Parathyroid adenoma (tissue), 2 donors: Measurements from ENCODE around the gene BLCAP.

Experiments
- H2AFZ ChIP-seq: fragments of 300-600 bp; sonication (generic); one replicate; pipeline ENCODE4 v1.7.0; 2017; ENCODE audit warnings: antibody characterized with exemption, mild to moderate bottlenecking
- H3K27ac ChIP-seq: fragments of 300-600 bp; sonication (generic); one replicate; pipeline ENCODE4 v1.7.0; 2017
- H3K27me3 ChIP-seq: fragments of 300-600 bp; sonication (generic); one replicate; pipeline ENCODE4 v1.7.0; 2017; ENCODE audit warnings: low read length; ENCODE audit not compliant: control insufficient read depth, insufficient read depth
- H3K36me3 ChIP-seq: fragments of 300-600 bp; sonication (generic); one replicate; pipeline ENCODE4 v1.7.0; 2017; ENCODE audit warnings: low read length; ENCODE audit not compliant: control insufficient read depth, insufficient read depth
- H3K4me1 ChIP-seq: fragments of 300-600 bp; sonication (generic); one replicate; pipeline ENCODE4 v1.7.0; 2017; ENCODE audit warnings: control low read depth
- H3K4me2 ChIP-seq: fragments of 300-600 bp; sonication (generic); one replicate; pipeline ENCODE4 v1.7.0; 2017; ENCODE audit warnings: low read length
- H3K4me3 ChIP-seq: fragments of 300-600 bp; sonication (generic); one replicate; pipeline ENCODE4 v1.7.0; 2017; ENCODE audit warnings: low read depth, low read length
- H3K79me2 ChIP-seq: fragments of 300-600 bp; sonication (generic); one replicate; pipeline ENCODE4 v1.7.0; 2017; ENCODE audit warnings: control low read depth
- H3K9ac ChIP-seq: fragments of 300-600 bp; sonication (generic); one replicate; pipeline ENCODE4 v1.7.0; 2017; ENCODE audit warnings: mild to moderate bottlenecking
- H3K9me3 ChIP-seq: fragments of 300-600 bp; sonication (generic); one replicate; pipeline ENCODE4 v1.7.0; 2017; ENCODE audit warnings: low read length; ENCODE audit not compliant: control insufficient read depth
- CTCF ChIP-seq: fragments of 300-600 bp; sonication (generic); IDR thresholded peaks from one replicate; pipeline ENCODE4 v1.7.0; 2017; ENCODE audit warnings: antibody characterized with exemption, mild to moderate bottlenecking
- donor health status: primary hyperparathyroidism.

Gene BLCAP

GRCh38 chr20:37504404-37505096 lies 23.1 kb downstream of the BLCAP start:
- Histone ChIP-seq H3K9ac (no peak overlapping the region), H3K4me1 (no peaks in the 10 kb centered on the region)

GRCh38 chr20:37503256-37503927 lies 24.3 kb downstream of the BLCAP start:
- Histone ChIP-seq H3K9me3 (no peaks in the 10 kb centered on the region), H3K27ac (no peak overlapping the region), H3K4me2 (no peak overlapping the region), H3K79me2 (no peaks in the 10 kb centered on the region), H3K4me1 (no peaks in the 10 kb centered on the region), H3K36me3 (no peaks in the 10 kb centered on the region), H3K9ac (no peak overlapping the region), H3K27me3 (no peaks in the 10 kb centered on the region), H3K4me3 (no peak overlapping the region), H2AFZ (no peak overlapping the region)
- no peak for TF ChIP-seq CTCF

More at GRCh38 chr20:37504404-37505096, 23.1 kb downstream of the BLCAP start:
- Histone ChIP-seq H3K27me3 (no peaks in the 10 kb centered on the region), H3K79me2 (no peaks in the 10 kb centered on the region), H2AFZ (no peak overlapping the region), H3K4me3 (no peak overlapping the region), H3K27ac (no peak overlapping the region), H3K9me3 (no peaks in the 10 kb centered on the region), H3K4me2 (no peak overlapping the region), H3K36me3 (no peaks in the 10 kb centered on the region)
- no peak for TF ChIP-seq CTCF

GRCh38 chr20:37502654-37503053 lies 25.0 kb downstream of the BLCAP start:
- Histone ChIP-seq H3K4me1 (no peaks in the 10 kb centered on the region), H3K79me2 (no peaks in the 10 kb centered on the region), H2AFZ (no peak overlapping the region), H3K9me3 (no peaks in the 10 kb centered on the region), H3K4me2 (no peak overlapping the region), H3K36me3 (no peaks in the 10 kb centered on the region), H3K27me3 (no peaks in the 10 kb centered on the region), H3K4me3 (no peak overlapping the region), H3K27ac (no peak overlapping the region), H3K9ac (no peak overlapping the region)
- no peak for TF ChIP-seq CTCF

GRCh38 chr20:37501940-37502339 lies 25.7 kb downstream of the BLCAP start:
- H3K27ac ChIP-seq: no peak overlapping the region
- no peak overlapping the region for H3K4me2 ChIP-seq
- no peak overlapping the region for H3K9ac ChIP-seq
- no peaks in the 10 kb centered on the region for H3K36me3 ChIP-seq
- H3K9me3 ChIP-seq: no peaks in the 10 kb centered on the region
- H3K79me2 ChIP-seq: no peaks in the 10 kb centered on the region
- no peaks in the 10 kb centered on the region for H3K27me3 ChIP-seq
- no peak for TF ChIP-seq CTCF
- no peak overlapping the region for H2AFZ ChIP-seq
- H3K4me1 ChIP-seq: no peaks in the 10 kb centered on the region
- H3K4me3 ChIP-seq: no peak overlapping the region

GRCh38 chr20:37500311-37500710 lies 27.4 kb downstream of the BLCAP start:
- H3K4me3 ChIP-seq: no peak overlapping the region
- no peak overlapping the region for H3K9ac ChIP-seq
- H3K36me3 ChIP-seq: no peaks in the 10 kb centered on the region
- no peaks in the 10 kb centered on the region for H3K27me3 ChIP-seq
- no peak for TF ChIP-seq CTCF
- H3K4me2 ChIP-seq: no peak overlapping the region
- H3K9me3 ChIP-seq: no peaks in the 10 kb centered on the region
- H3K4me1 ChIP-seq: no peaks in the 10 kb centered on the region
- H3K27ac ChIP-seq: no peak overlapping the region
- no peak overlapping the region for H2AFZ ChIP-seq
- no peaks in the 10 kb centered on the region for H3K79me2 ChIP-seq
